Vagina (tissue), 2 donors: ENCODE data around the gene CNNM1. TPM values are rescaled to one million over a fixed set of nuclear protein-coding genes. Genes with fewer than 3 reads are reported as not detected.

Source experiments
- DNase-seq, 2 donors: peaks; one replicate each; pipeline ENCODE4 v3.0.0-alpha.2; 2017; ENCODE audit errors: extremely low spot score in 2 of 2
- H3K27ac ChIP-seq: fragments of 200-600 bp; sonication (generic); one replicate; pipeline ENCODE4 v1.5.1; 2019
- H3K27me3 ChIP-seq: fragments of 200-600 bp; sonication (generic); one replicate; pipeline ENCODE4 v1.5.1; 2019
- H3K36me3 ChIP-seq, 2 donors: fragments of 200-600 bp; sonication (generic); one replicate each; pipeline ENCODE4 v1.5.1; 2017 to 2019
- H3K4me1 ChIP-seq: fragments of 200-600 bp; sonication (generic); one replicate; pipeline ENCODE4 v1.5.1; 2019
- H3K4me3 ChIP-seq, 2 donors: fragments of 200-600 bp; sonication (generic); 1 replicate in 1 of 2; 2 replicates in 1 of 2; pipeline ENCODE4 v1.5.1; 2016 to 2019
- H3K9me3 ChIP-seq: fragments of 200-600 bp; sonication (generic); one replicate; pipeline ENCODE4 v1.5.1; 2019
- POLR2A ChIP-seq, 2 donors: fragments of 450-650 bp; IDR thresholded peaks; one replicate each; pipeline ENCODE4 v1.6.1; 2017; ENCODE audit warnings: antibody characterized with exemption in 2 of 2, mild to moderate bottlenecking in 2 of 2, moderate library complexity in 2 of 2
- POLR2AphosphoS5 ChIP-seq, 2 donors: sonication (generic); formaldehyde crosslinking; IDR thresholded peaks; one replicate each; pipeline ENCODE4 v1.9.0; 2017; ENCODE audit warnings: antibody characterized with exemption in 2 of 2, mild to moderate bottlenecking in 2 of 2, low read depth in 1 of 2; ENCODE audit not compliant: insufficient read depth in 1 of 2
- intact Hi-C: fragments of 100-400 bp; cut with DNase I; formaldehyde crosslinking; loops from one replicate; pipeline ENCODE4 v1.15.1; 2023
- total RNA-seq: library from RNA; depleted of rRNA; stranded (reverse); fragments of >200 nt; gene quantifications from one replicate; pipeline ENCODE4 v1.2.3, GENCODE V29; 2016
- TF ChIP-seq, protein P1 (sequence below), 3 experiments: fragments of 450-650 bp in 2 of 3; fragments of 200-600 bp in 1 of 3; sonication (generic) in 1 of 3; IDR thresholded peaks; one replicate each; pipeline ENCODE4 v1.5.1; 2017 to 2019; ENCODE audit warnings: antibody characterized with exemption in 3 of 3, mild to moderate bottlenecking in 2 of 3, moderate library complexity in 2 of 3

The CNNM1 gene
- total RNA-seq, 1 donor from 2014 or later = 2.5 TPM

DNA sequence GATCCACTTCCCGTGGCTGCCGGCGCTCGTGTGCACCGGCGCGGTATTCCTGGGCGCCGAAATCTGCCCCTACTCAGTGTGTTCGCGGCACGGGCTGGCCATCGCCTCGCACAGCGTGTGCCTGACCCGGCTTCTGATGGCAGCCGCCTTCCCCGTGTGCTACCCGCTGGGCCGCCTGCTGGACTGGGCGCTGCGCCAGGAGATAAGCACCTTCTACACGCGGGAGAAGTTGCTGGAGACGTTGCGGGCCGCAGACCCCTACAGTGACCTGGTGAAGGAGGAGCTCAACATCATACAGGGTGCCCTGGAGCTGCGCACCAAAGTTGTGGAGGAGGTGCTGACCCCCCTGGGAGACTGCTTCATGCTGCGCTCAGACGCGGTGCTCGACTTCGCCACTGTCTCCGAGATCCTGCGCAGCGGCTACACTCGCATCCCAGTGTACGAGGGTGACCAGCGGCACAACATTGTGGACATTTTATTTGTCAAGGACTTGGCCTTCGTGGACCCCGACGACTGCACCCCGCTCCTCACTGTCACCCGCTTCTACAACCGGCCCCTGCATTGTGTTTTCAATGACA, 1.3 kb downstream of the CNNM1 start:
- intact Hi-C loops = no loop called here
- Histone ChIP-seq H3K27ac (no peak overlapping the region), H3K36me3 (no peaks in the 10 kb centered on the region)

DNA sequence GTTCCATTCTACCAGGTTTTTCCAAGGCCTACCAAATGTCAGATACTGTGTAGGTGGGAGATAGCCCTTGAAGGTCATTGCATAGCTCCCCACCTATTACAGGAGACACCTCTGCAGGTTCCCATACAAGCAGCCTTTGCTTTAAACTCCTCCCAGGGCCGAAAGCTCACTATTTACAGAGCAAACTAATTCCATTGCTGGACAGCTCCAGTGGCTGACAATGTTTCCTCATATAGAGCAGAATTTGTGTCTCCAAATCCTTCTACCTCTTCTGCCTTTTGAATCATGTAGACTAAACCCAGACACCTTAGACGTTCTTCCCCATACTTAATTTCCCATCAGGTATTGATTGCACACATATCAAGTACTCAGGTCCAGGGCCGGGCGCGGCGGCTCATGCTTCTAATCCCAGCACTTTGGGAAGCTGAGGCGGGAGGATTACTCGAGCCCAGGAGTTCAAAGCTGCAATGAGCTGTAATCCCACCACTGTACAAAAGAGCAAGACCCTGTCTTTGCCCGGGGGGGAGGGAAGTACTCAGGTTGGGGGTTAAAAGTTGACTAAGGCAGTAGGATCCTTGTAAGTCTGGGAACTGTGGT, 2.1 kb downstream of the CNNM1 start:
- no peak for TF ChIP-seq POLR2AphosphoS5 (IDR thresholded peaks at IDR 0.05; ENCODE audit: insufficient read depth in 1 of 2, low read depth in 1 of 2)
- TF ChIP-seq, protein P1, sequence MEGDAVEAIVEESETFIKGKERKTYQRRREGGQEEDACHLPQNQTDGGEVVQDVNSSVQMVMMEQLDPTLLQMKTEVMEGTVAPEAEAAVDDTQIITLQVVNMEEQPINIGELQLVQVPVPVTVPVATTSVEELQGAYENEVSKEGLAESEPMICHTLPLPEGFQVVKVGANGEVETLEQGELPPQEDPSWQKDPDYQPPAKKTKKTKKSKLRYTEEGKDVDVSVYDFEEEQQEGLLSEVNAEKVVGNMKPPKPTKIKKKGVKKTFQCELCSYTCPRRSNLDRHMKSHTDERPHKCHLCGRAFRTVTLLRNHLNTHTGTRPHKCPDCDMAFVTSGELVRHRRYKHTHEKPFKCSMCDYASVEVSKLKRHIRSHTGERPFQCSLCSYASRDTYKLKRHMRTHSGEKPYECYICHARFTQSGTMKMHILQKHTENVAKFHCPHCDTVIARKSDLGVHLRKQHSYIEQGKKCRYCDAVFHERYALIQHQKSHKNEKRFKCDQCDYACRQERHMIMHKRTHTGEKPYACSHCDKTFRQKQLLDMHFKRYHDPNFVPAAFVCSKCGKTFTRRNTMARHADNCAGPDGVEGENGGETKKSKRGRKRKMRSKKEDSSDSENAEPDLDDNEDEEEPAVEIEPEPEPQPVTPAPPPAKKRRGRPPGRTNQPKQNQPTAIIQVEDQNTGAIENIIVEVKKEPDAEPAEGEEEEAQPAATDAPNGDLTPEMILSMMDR (IDR thresholded peaks at IDR 0.05) = no peak
- no peak for TF ChIP-seq POLR2A (IDR thresholded peaks at IDR 0.05)
- no peak for DNase-seq
- H3K27me3 ChIP-seq = no peaks in the 10 kb centered on the region
- no peaks in the 10 kb centered on the region for H3K36me3 ChIP-seq
- intact Hi-C loops = no loop called here
- no peaks in the 10 kb centered on the region for H3K9me3 ChIP-seq
- H3K27ac ChIP-seq = no peak overlapping the region
- H3K4me3 ChIP-seq = no peak overlapping the region
- peaks cover 21% of the 10 kb centered on the region for H3K4me1 ChIP-seq

More for the DNA sequence above, 1.3 kb downstream of the CNNM1 start:
- Histone ChIP-seq H3K27me3 (no peaks in the 10 kb centered on the region), H3K4me3 (peak overlapping the region; percentile 56 to 63), H3K4me1 (peaks cover 21% of the 10 kb centered on the region), H3K9me3 (no peaks in the 10 kb centered on the region)
- no peak for DNase-seq
- TF ChIP-seq POLR2A (IDR thresholded peaks at IDR 0.05) (no peak), POLR2AphosphoS5 (IDR thresholded peaks at IDR 0.05; ENCODE audit: insufficient read depth in 1 of 2, low read depth in 1 of 2) (no peak)
- TF ChIP-seq, protein P1 (IDR thresholded peaks at IDR 0.05) = no peak

DNA sequence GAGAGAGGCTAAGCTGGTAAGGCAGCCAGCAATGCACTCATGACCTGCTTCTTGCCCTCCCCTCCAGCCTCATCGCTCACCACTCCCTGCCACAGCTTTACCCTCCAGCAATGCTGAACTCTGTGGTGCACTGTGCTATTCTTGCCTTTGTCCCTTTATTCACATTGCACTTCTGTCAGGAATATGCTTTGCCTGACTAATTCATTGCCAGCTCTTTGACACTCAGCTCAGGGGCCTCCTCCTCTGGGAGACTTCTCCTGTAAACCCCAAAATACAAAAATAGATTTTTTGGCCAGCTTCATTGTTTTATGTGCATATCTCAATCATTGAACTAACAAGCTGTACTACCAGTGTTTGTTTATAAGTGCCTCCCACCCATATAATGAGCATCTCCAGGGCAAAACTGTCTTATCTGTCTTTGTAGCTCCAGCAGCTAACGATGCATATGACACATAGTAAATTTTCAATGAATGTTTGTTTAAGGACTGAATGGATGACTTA, 8.2 kb downstream of the CNNM1 start:
- Histone ChIP-seq H3K27me3 (no peaks in the 10 kb centered on the region), H3K4me1 (peaks cover 6% of the 10 kb centered on the region), H3K36me3 (no peaks in the 10 kb centered on the region), H3K27ac (no peak overlapping the region), H3K4me3 (no peak overlapping the region), H3K9me3 (no peaks in the 10 kb centered on the region)
- TF ChIP-seq, protein P1 (IDR thresholded peaks at IDR 0.05) = no peak
- TF ChIP-seq POLR2AphosphoS5 (IDR thresholded peaks at IDR 0.05; ENCODE audit: insufficient read depth in 1 of 2, low read depth in 1 of 2) (no peak), POLR2A (IDR thresholded peaks at IDR 0.05) (no peak)
- intact Hi-C loops = no loop called here
- no peak for DNase-seq

DNA sequence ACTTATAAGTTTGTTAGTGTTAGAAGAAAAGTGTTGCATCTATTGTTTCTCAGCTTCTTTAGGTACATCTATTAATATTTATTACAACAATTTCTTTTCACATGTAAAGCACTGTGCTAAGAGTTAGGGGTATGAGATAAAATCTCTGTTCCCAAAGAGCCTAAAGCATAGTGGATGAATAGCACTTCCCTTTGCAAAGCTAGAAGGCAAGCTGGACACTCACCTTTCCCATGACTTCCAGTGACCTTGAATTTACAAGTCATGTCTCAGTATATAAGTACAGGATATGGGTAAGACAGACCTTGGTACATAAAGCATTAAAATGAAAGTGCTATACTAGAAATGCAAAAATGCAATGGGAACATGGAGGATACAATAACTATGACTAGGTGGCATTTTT, 8.7 kb downstream of the CNNM1 start:
- TF ChIP-seq, protein P1 (IDR thresholded peaks at IDR 0.05) = no peak
- TF ChIP-seq POLR2A (IDR thresholded peaks at IDR 0.05) (no peak), POLR2AphosphoS5 (IDR thresholded peaks at IDR 0.05; ENCODE audit: insufficient read depth in 1 of 2, low read depth in 1 of 2) (no peak)
- Histone ChIP-seq H3K36me3 (no peaks in the 10 kb centered on the region), H3K9me3 (no peaks in the 10 kb centered on the region), H3K27ac (no peak overlapping the region), H3K4me3 (no peak overlapping the region), H3K27me3 (no peaks in the 10 kb centered on the region), H3K4me1 (peaks cover 10% of the 10 kb centered on the region)
- DNase-seq = no peak
- intact Hi-C loops = no loop called here

DNA sequence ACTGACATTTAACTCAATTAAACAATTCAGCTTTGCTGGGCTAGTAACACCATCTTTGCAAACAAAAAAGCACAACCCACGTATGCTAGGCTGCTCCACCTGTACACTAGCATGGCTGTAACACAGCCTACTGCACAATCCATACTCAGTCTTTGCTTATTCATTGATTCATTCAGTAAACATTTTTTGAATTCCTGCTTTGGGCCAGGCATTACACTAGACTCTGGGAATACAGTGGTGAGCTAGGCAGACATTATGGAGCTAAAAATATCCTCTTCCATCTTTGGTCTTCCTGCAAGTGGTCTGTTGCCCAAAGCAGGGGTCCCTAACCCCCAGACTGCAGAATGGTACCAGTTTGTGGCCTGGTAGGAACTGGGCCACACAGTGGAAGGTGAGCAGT, 9.9 kb downstream of the CNNM1 start:
- H3K27me3 ChIP-seq = no peaks in the 10 kb centered on the region
- H3K4me1 ChIP-seq = peaks cover 10% of the 10 kb centered on the region
- DNase-seq = no peak
- no peak overlapping the region for H3K27ac ChIP-seq
- H3K4me3 ChIP-seq = no peak overlapping the region
- intact Hi-C loops = no loop called here
- TF ChIP-seq, protein P1 (IDR thresholded peaks at IDR 0.05) = no peak
- H3K36me3 ChIP-seq = no peaks in the 10 kb centered on the region
- no peaks in the 10 kb centered on the region for H3K9me3 ChIP-seq
